ENCODE results near the gene NTSR1.

Gene NTSR1

GRCh38 chr20:62790075-62790474 lies 81.4 kb downstream of the NTSR1 start:
- no peak for TF ChIP-seq CTCF (IDR thresholded peaks at IDR 0.05; ENCODE audit: insufficient read depth, low read depth, low read length, missing control alignments)
- DNase-seq (ENCODE audit: low read depth) = no peak
- no peak overlapping the region for H3K4me3 ChIP-seq (ENCODE audit: low read length)

- TF ChIP-seq CTCF (IDR thresholded peaks at IDR 0.05; ENCODE audit: insufficient read depth, low read depth, low read length, missing control alignments) = peak; percentile 98
- peak; percentile 85 for DNase-seq (ENCODE audit: low read depth)
- H3K4me3 ChIP-seq (ENCODE audit: low read length) = no peak overlapping the region
These were observed 82.9 kb downstream of the NTSR1 start for GRCh38 chr20:62791301-62792181.

GRCh38 chr20:62792182-62792939 lies 83.7 kb downstream of the NTSR1 start:
- H3K4me3 ChIP-seq (ENCODE audit: low read length) = no peak overlapping the region
- TF ChIP-seq CTCF (IDR thresholded peaks at IDR 0.05; ENCODE audit: insufficient read depth, low read depth, low read length, missing control alignments) = no peak
- peak; percentile 55 for DNase-seq (ENCODE audit: low read depth)

GRCh38 chr20:62792940-62793756 lies 84.5 kb downstream of the NTSR1 start:
- H3K4me3 ChIP-seq (ENCODE audit: low read length) = no peak overlapping the region
- no peak for TF ChIP-seq CTCF (IDR thresholded peaks at IDR 0.05; ENCODE audit: insufficient read depth, low read depth, low read length, missing control alignments)
- DNase-seq (ENCODE audit: low read depth) = no peak

- peak overlapping the region; percentile 25 for H3K4me3 ChIP-seq (ENCODE audit: low read length)
- no peak for TF ChIP-seq CTCF (IDR thresholded peaks at IDR 0.05; ENCODE audit: insufficient read depth, low read depth, low read length, missing control alignments)
- no peak for DNase-seq (ENCODE audit: low read depth)
These were observed 85.0 kb downstream of the NTSR1 start for GRCh38 chr20:62793757-62794006.

- no peak for TF ChIP-seq CTCF (IDR thresholded peaks at IDR 0.05; ENCODE audit: insufficient read depth, low read depth, low read length, missing control alignments)
- H3K4me3 ChIP-seq (ENCODE audit: low read length) = peak overlapping the region; percentile 55
- peak; percentile 96 for DNase-seq (ENCODE audit: low read depth)
These were observed 85.5 kb downstream of the NTSR1 start for GRCh38 chr20:62794007-62794724.
